BJ (cell line): ENCODE results near the gene TMEM256. TPM values are rescaled to one million over a fixed set of nuclear protein-coding genes. Genes with fewer than 3 reads are reported as not detected.

Source experiments
- CTCF ChIA-PET: fragments of 350-600 bp; formaldehyde crosslinking; extraction: SDS; loops from one replicate; lab custom pipeline; 2021; ENCODE audit warnings: antibody characterized with exemption, inconsistent platforms; lab: Yijun Ruan, JAX
- POLR2A ChIA-PET: fragments of 300-600 bp; sonication (Branson Sonifier 250); formaldehyde crosslinking; extraction: SDS; loops from one replicate; lab custom pipeline; 2021; ENCODE audit warnings: antibody characterized with exemption; lab: Charles Lee
- DNase-seq: peaks from one replicate; pipeline ENCODE4 v3.0.0-alpha.2; 2011; ENCODE audit warnings: low read depth
- H3K27me3 ChIP-seq: 2 replicates; pipeline ENCODE4 v1.6.0; 2011; ENCODE audit warnings: low read length; ENCODE audit not compliant: control insufficient read depth, insufficient read depth
- H3K36me3 ChIP-seq: 2 replicates; pipeline ENCODE4 v1.5.1; 2011; ENCODE audit warnings: low read length; ENCODE audit not compliant: control insufficient read depth, insufficient read depth
- H3K4me3 ChIP-seq: 2 replicates; pipeline ENCODE4 v1.5.1; 2011; ENCODE audit warnings: low read depth, mild to moderate bottlenecking, control low read depth, low read length
- CTCF ChIP-seq: IDR thresholded peaks from 2 replicates; pipeline ENCODE4 v1.5.1; 2011; ENCODE audit warnings: low read depth, mild to moderate bottlenecking, control low read depth, inconsistent platforms, low read length, moderate library complexity; ENCODE audit not compliant: insufficient read depth
- polyA plus RNA-seq: library from polyadenylated mRNA; depleted of rRNA; stranded (reverse); fragments of >200 nt; gene quantifications from 2 replicates; pipeline ENCODE4 v1.2.3, GENCODE V29; 2011

TMEM256 gene
- polyA plus RNA-seq, 1 experiment, result 101 TPM

- H3K36me3 ChIP-seq, result peaks cover 18% of the 10 kb centered on the region
- H3K27me3 ChIP-seq, result no peaks in the 10 kb centered on the region
- no peak for DNase-seq
- ChIA-PET CTCF (no interaction called here), POLR2A (no interaction called here)
- no peak overlapping the region for H3K4me3 ChIP-seq
- TF ChIP-seq CTCF, result no peak
These were observed 10.9 kb upstream of the TMEM256 start for GRCh38 chr17:7414837-7415236.

- no peak for DNase-seq
- Histone ChIP-seq H3K27me3 (no peaks in the 10 kb centered on the region), H3K36me3 (peaks cover 27% of the 10 kb centered on the region), H3K4me3 (no peak overlapping the region)
- ChIA-PET CTCF (interaction anchor here (1.1 to 1.9 kb wide), 4 partner anchors 10 to 147 kb away, joined by 3 to 6 read pairs (median 5); no protein-coding TSS in a partner anchor), POLR2A (interaction anchor here (0.6 kb wide), 1 partner anchor 9 kb away, joined by 8 read pairs; the partner anchor contains the start of gene TMEM256)
- no peak for TF ChIP-seq CTCF
These were observed 9.6 kb upstream of the TMEM256 start for GRCh38 chr17:7413346-7413985.

GRCh38 chr17:7411427-7411750 lies 7.5 kb upstream of the TMEM256 start:
- no peak for DNase-seq
- Histone ChIP-seq H3K27me3 (no peaks in the 10 kb centered on the region), H3K36me3 (peaks cover 20% of the 10 kb centered on the region), H3K4me3 (no peak overlapping the region)
- POLR2A ChIA-PET, result no interaction called here
- no peak for TF ChIP-seq CTCF
- CTCF ChIA-PET, result interaction anchor here (0.7 kb wide), 1 partner anchor 27 kb away, joined by 3 read pairs; no protein-coding TSS in a partner anchor

GRCh38 chr17:7410634-7411426 lies 6.9 kb upstream of the TMEM256 start:
- H3K27me3 ChIP-seq, result no peaks in the 10 kb centered on the region
- ChIA-PET CTCF (interaction anchor here (0.8 kb wide), 1 partner anchor 26 kb away, joined by 3 read pairs; no protein-coding TSS in a partner anchor), POLR2A (no interaction called here)
- TF ChIP-seq CTCF, result no peak
- no peak for DNase-seq
- peaks cover 20% of the 10 kb centered on the region for H3K36me3 ChIP-seq
- no peak overlapping the region for H3K4me3 ChIP-seq

GRCh38 chr17:7409716-7410115 lies 5.8 kb upstream of the TMEM256 start:
- no peaks in the 10 kb centered on the region for H3K27me3 ChIP-seq
- H3K36me3 ChIP-seq, result peaks cover 11% of the 10 kb centered on the region
- ChIA-PET POLR2A (no interaction called here), CTCF (no interaction called here)
- no peak for DNase-seq
- H3K4me3 ChIP-seq, result no peak overlapping the region
- no peak for TF ChIP-seq CTCF
